HL-60 (cell line): ENCODE data around the gene HOXD4.

Experiments used
- DNase-seq, 2 experiments: peaks; one replicate each; pipeline ENCODE4 v3.0.0-alpha.2; 2010 to 2020; ENCODE audit warnings: low read depth in 1 of 2, low spot score in 1 of 2
- H3K27ac ChIP-seq: fragments of 250-450 bp; sonication (Bioruptor Pico); replicated peaks from 2 replicates; pipeline ENCODE4 v1.5.1; 2020; ENCODE audit warnings: mild to moderate bottlenecking, moderate library complexity
- H3K27me3 ChIP-seq: fragments of 250-450 bp; sonication (Bioruptor Pico); 2 replicates; pipeline ENCODE4 v1.5.1; 2021; ENCODE audit warnings: mild to moderate bottlenecking, moderate library complexity; ENCODE audit not compliant: insufficient read depth, poor library complexity, severe bottlenecking
- H3K4me3 ChIP-seq: replicated peaks from 2 replicates; pipeline ENCODE4 v1.5.1; 2011; ENCODE audit warnings: mild to moderate bottlenecking, control low read depth, low read length; ENCODE audit not compliant: insufficient read depth
- CTCF ChIP-seq: IDR thresholded peaks from one replicate; pipeline ENCODE4 v1.5.1; 2011; ENCODE audit warnings: low read length, control low read depth, inconsistent platforms; ENCODE audit not compliant: insufficient read depth
- GABPA ChIP-seq: IDR thresholded peaks from 2 replicates; pipeline ENCODE4 v1.6.1; 2012; ENCODE audit warnings: low read depth
- POLR2AphosphoS5 ChIP-seq: IDR thresholded peaks from 2 replicates; pipeline ENCODE4 v1.6.1; 2012; ENCODE audit warnings: low read depth
- SPI1 ChIP-seq: IDR thresholded peaks from 2 replicates; pipeline ENCODE4 v1.6.1; 2012; ENCODE audit warnings: low read depth, mild to moderate bottlenecking, borderline replicate concordance
- TF ChIP-seq, protein P1 (sequence below): IDR thresholded peaks from 2 replicates; pipeline ENCODE4 v1.6.1; 2012; ENCODE audit warnings: low read depth; ENCODE audit not compliant: insufficient replicate concordance

Gene HOXD4

GRCh38 chr2:176110415-176111308 lies 40.7 kb upstream of the HOXD4 start:
- no peak for TF ChIP-seq CTCF
- no peak for DNase-seq
- H3K27me3 ChIP-seq, result peaks cover 74% of the 10 kb centered on the region
- H3K27ac ChIP-seq, result no peak overlapping the region
- no peak overlapping the region for H3K4me3 ChIP-seq

DNA sequence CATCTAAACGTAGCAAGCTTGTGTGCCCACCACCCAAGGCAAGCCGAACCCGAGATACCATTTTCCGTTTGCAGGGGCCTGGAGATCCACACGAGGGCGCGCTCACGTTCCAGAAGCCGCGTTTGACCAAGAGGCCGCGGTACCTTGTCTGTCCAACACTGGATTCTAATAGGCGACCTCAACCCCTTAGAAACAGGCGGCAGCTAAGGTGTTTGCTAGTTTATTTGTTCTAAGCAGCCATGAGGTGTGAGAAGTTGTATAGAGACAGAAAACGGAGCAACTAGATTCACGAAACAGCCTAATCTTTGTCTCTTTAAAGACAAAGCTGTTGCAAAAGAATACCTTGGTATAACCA lies 40.1 kb upstream of the HOXD4 start:
- Histone ChIP-seq H3K4me3 (no peak overlapping the region), H3K27me3 (peaks cover 74% of the 10 kb centered on the region), H3K27ac (no peak overlapping the region)
- DNase-seq, result peak; percentile 36 to 48
- TF ChIP-seq POLR2AphosphoS5 (no peak), CTCF (peak; percentile 56)

DNA sequence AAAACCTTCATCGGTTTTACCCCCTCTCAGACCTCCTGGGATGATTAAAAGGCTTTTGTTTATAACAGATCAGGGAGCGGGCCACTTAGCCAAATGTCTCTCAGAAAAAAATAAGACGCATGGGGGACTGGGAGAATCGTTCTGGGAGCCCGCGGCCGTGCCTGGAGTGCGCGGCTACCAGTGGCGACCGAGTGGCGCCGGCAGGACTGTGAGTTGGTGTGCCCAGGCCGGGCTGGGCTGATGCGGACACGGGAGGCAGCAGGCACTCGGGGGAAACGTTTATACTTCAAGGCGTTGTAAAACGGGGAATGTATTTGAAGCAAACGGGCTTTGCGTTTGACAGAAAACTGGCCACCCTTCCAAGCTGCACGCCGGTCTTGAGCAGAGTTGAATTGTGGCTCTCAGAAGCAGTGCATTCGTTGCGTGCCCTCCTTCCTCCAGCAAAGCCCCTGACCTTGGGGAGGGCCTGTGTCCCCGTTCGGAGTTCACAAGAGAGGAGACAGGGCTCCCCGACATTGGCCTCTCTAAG lies 39.4 kb upstream of the HOXD4 start:
- H3K27ac ChIP-seq, result no peak overlapping the region
- H3K4me3 ChIP-seq, result no peak overlapping the region
- peaks cover 75% of the 10 kb centered on the region for H3K27me3 ChIP-seq
- no peak for DNase-seq
- TF ChIP-seq POLR2AphosphoS5, result no peak
- no peak for TF ChIP-seq GABPA
- TF ChIP-seq CTCF, result no peak
- no peak for TF ChIP-seq SPI1
- TF ChIP-seq, protein P1, sequence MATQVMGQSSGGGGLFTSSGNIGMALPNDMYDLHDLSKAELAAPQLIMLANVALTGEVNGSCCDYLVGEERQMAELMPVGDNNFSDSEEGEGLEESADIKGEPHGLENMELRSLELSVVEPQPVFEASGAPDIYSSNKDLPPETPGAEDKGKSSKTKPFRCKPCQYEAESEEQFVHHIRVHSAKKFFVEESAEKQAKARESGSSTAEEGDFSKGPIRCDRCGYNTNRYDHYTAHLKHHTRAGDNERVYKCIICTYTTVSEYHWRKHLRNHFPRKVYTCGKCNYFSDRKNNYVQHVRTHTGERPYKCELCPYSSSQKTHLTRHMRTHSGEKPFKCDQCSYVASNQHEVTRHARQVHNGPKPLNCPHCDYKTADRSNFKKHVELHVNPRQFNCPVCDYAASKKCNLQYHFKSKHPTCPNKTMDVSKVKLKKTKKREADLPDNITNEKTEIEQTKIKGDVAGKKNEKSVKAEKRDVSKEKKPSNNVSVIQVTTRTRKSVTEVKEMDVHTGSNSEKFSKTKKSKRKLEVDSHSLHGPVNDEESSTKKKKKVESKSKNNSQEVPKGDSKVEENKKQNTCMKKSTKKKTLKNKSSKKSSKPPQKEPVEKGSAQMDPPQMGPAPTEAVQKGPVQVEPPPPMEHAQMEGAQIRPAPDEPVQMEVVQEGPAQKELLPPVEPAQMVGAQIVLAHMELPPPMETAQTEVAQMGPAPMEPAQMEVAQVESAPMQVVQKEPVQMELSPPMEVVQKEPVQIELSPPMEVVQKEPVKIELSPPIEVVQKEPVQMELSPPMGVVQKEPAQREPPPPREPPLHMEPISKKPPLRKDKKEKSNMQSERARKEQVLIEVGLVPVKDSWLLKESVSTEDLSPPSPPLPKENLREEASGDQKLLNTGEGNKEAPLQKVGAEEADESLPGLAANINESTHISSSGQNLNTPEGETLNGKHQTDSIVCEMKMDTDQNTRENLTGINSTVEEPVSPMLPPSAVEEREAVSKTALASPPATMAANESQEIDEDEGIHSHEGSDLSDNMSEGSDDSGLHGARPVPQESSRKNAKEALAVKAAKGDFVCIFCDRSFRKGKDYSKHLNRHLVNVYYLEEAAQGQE, result no peak

- Histone ChIP-seq H3K4me3 (no peak overlapping the region), H3K27ac (no peak overlapping the region), H3K27me3 (peaks cover 79% of the 10 kb centered on the region)
- no peak for DNase-seq
- TF ChIP-seq GABPA (no peak), POLR2AphosphoS5 (no peak), SPI1 (no peak), CTCF (no peak)
- TF ChIP-seq, protein P1, result no peak
Observed at GRCh38 chr2:176112375-176113302, 38.7 kb upstream of the HOXD4 start.
